WTC11 (cell line): ENCODE measurements around the gene CDH16. TPM values are rescaled to one million over a fixed set of nuclear protein-coding genes. Genes with fewer than 3 reads are reported as not detected.

ENCODE experiments used
- ATAC-seq: fragments of 200-7000 bp; cut with Tn5 transposase; 2 replicates; pipeline ENCODE4 v1.10.0; 2021; ENCODE audit warnings: mild to moderate bottlenecking, moderate library complexity
- CTCF ChIA-PET: fragments of 300-600 bp; sonication (Branson Sonifier 250); formaldehyde crosslinking; loops from one replicate; lab custom pipeline; 2021; ENCODE audit warnings: antibody characterized with exemption; lab: Charles Lee
- POLR2A ChIA-PET: fragments of 350-600 bp; sonication (Branson Sonifier 250); formaldehyde crosslinking; loops from one replicate; lab custom pipeline; 2021; ENCODE audit warnings: antibody characterized with exemption; lab: Charles Lee
- DNase-seq: peaks from one replicate; pipeline ENCODE4 v3.0.0; 2021; ENCODE audit warnings: low spot score
- H3K27ac Mint-ChIP-seq: 2 replicates; pipeline ENCODE4 v1.8.0; 2021; ENCODE audit warnings: mixed read lengths
- H3K27me3 Mint-ChIP-seq: 2 replicates; pipeline ENCODE4 v1.8.0; 2021; ENCODE audit warnings: low read depth, mild to moderate bottlenecking, moderate library complexity, mixed read lengths
- H3K36me3 Mint-ChIP-seq: 2 replicates; pipeline ENCODE4 v1.8.0; 2021; ENCODE audit warnings: mixed read lengths
- H3K4me1 Mint-ChIP-seq: 2 replicates; pipeline ENCODE4 v1.8.0; 2022; ENCODE audit warnings: mixed read lengths
- H3K4me3 Mint-ChIP-seq: 2 replicates; pipeline ENCODE4 v1.8.0; 2021; ENCODE audit warnings: mild to moderate bottlenecking, moderate library complexity, mixed read lengths
- H3K9me3 Mint-ChIP-seq: 2 replicates; pipeline ENCODE4 v1.8.0; 2021; ENCODE audit warnings: mixed read lengths
- AFF4 ChIP-seq: sonication (generic); formaldehyde crosslinking; IDR thresholded peaks from 2 replicates; pipeline ENCODE4 v1.8.1; 2023; ENCODE audit warnings: mild to moderate bottlenecking, missing genetic modification reagents, borderline replicate concordance
- ATF2 ChIP-seq: sonication (generic); formaldehyde crosslinking; IDR thresholded peaks from 2 replicates; pipeline ENCODE4 v1.8.1; 2022; ENCODE audit warnings: low read depth, missing genetic modification reagents, borderline replicate concordance
- ATF3 ChIP-seq: sonication (generic); formaldehyde crosslinking; conservative IDR thresholded peaks from 2 replicates; pipeline ENCODE4 v1.8.1; 2022; ENCODE audit warnings: mild to moderate bottlenecking, missing genetic modification reagents
- E2F1 ChIP-seq: sonication (generic); formaldehyde crosslinking; IDR thresholded peaks from 2 replicates; pipeline ENCODE4 v1.8.0; 2022; ENCODE audit warnings: mild to moderate bottlenecking, missing genetic modification reagents
- EMX1 ChIP-seq: fragments of 250-450 bp; sonication (Bioruptor Pico); IDR thresholded peaks from 2 replicates; pipeline ENCODE4 v1.8.0; 2021; ENCODE audit warnings: mild to moderate bottlenecking
- ERG ChIP-seq: fragments of 250-450 bp; sonication (Bioruptor Pico); IDR thresholded peaks from 2 replicates; pipeline ENCODE4 v1.8.0; 2021; ENCODE audit warnings: mild to moderate bottlenecking
- ESRRA ChIP-seq: sonication (generic); formaldehyde crosslinking; IDR thresholded peaks from 2 replicates; pipeline ENCODE4 v1.8.1; 2022; ENCODE audit warnings: mild to moderate bottlenecking, missing genetic modification reagents, borderline replicate concordance
- GTF2I ChIP-seq: fragments of 250-450 bp; sonication (Bioruptor Pico); conservative IDR thresholded peaks from 2 replicates; pipeline ENCODE4 v1.4.0; 2021; ENCODE audit warnings: mild to moderate bottlenecking
- JUN ChIP-seq: sonication (generic); formaldehyde crosslinking; IDR thresholded peaks from 2 replicates; pipeline ENCODE4 v1.8.0; 2023; ENCODE audit warnings: mild to moderate bottlenecking, missing genetic modification reagents
- KAT7 ChIP-seq: sonication (generic); formaldehyde crosslinking; IDR thresholded peaks from 2 replicates; pipeline ENCODE4 v1.8.1; 2023; ENCODE audit warnings: missing genetic modification reagents, mild to moderate bottlenecking, borderline replicate concordance
- MAX ChIP-seq: sonication (generic); formaldehyde crosslinking; IDR thresholded peaks from 2 replicates; pipeline ENCODE4 v1.8.0; 2022; ENCODE audit warnings: mild to moderate bottlenecking, missing genetic modification reagents
- MXD4 ChIP-seq: fragments of 250-450 bp; sonication (Bioruptor Pico); IDR thresholded peaks from 2 replicates; pipeline ENCODE4 v1.8.0; 2021; ENCODE audit warnings: mild to moderate bottlenecking, moderate library complexity, borderline replicate concordance
- MYBL2 ChIP-seq: sonication (generic); formaldehyde crosslinking; IDR thresholded peaks from 2 replicates; pipeline ENCODE4 v1.8.1; 2023; ENCODE audit warnings: mild to moderate bottlenecking, moderate library complexity, missing genetic modification reagents
- NFATC4 ChIP-seq: fragments of 250-450 bp; sonication (Bioruptor Pico); IDR thresholded peaks from 2 replicates; pipeline ENCODE4 v1.9.0; 2021; ENCODE audit warnings: mild to moderate bottlenecking
- OVOL2 ChIP-seq: fragments of 250-450 bp; sonication (Bioruptor Pico); IDR thresholded peaks from 2 replicates; pipeline ENCODE4 v1.9.0; 2021; ENCODE audit warnings: mild to moderate bottlenecking, borderline replicate concordance
- RORB ChIP-seq: fragments of 250-450 bp; sonication (Bioruptor Pico); IDR thresholded peaks from 2 replicates; pipeline ENCODE4 v1.9.0; 2021; ENCODE audit warnings: mild to moderate bottlenecking
- SMAD3 ChIP-seq: sonication (generic); formaldehyde crosslinking; IDR thresholded peaks from 2 replicates; pipeline ENCODE4 v1.8.0; 2022; ENCODE audit warnings: missing genetic modification reagents, mild to moderate bottlenecking, borderline replicate concordance
- ZBTB21 ChIP-seq: sonication (generic); formaldehyde crosslinking; IDR thresholded peaks from 2 replicates; pipeline ENCODE4 v1.8.1; 2023; ENCODE audit warnings: mild to moderate bottlenecking, missing genetic modification reagents, borderline replicate concordance
- ZMAT4 ChIP-seq: fragments of 250-450 bp; sonication (Bioruptor Pico); IDR thresholded peaks from 2 replicates; pipeline ENCODE4 v1.9.0; 2021; ENCODE audit warnings: mild to moderate bottlenecking
- ZNF232 ChIP-seq: sonication (generic); formaldehyde crosslinking; IDR thresholded peaks from 2 replicates; pipeline ENCODE4 v1.8.0; 2022; ENCODE audit warnings: mild to moderate bottlenecking, missing genetic modification reagents
- ZNF281 ChIP-seq: sonication (generic); formaldehyde crosslinking; IDR thresholded peaks from 2 replicates; pipeline ENCODE4 v1.8.0; 2023; ENCODE audit warnings: mild to moderate bottlenecking, missing genetic modification reagents
- ZNF396 ChIP-seq: fragments of 250-450 bp; sonication (Bioruptor Pico); IDR thresholded peaks from 2 replicates; pipeline ENCODE4 v1.8.0; 2021; ENCODE audit warnings: mild to moderate bottlenecking, moderate library complexity, borderline replicate concordance
- total RNA-seq: library from RNA; stranded (reverse); gene quantifications from 3 replicates; pipeline ENCODE4 v1.2.3, GENCODE V29; 2021

Gene CDH16
- total RNA-seq, 1 experiment from 2014 or later, result not detected

- ATAC-seq (no peak), DNase-seq (no peak)
- no peak overlapping the region for H3K27ac Mint-ChIP-seq
- TF ChIP-seq MAX (CRISPR knock-in tag) (no peak), ATF2 (CRISPR knock-in tag) (no peak), MYBL2 (no peak), MXD4 (CRISPR knock-in tag) (no peak), E2F1 (no peak), NFATC4 (no peak), ERG (CRISPR knock-in tag) (no peak), OVOL2 (CRISPR knock-in tag) (no peak), GTF2I (no peak), SMAD3 (CRISPR knock-in tag) (no peak), AFF4 (CRISPR knock-in tag) (no peak), ESRRA (no peak)
- no peak overlapping the region for H3K4me3 Mint-ChIP-seq
- no peaks in the 10 kb centered on the region for H3K36me3 Mint-ChIP-seq
- H3K9me3 Mint-ChIP-seq, result no peaks in the 10 kb centered on the region
- H3K27me3 Mint-ChIP-seq, result peaks cover 15% of the 10 kb centered on the region
- peaks cover 5% of the 10 kb centered on the region; the same call in 1 of the 2 replicates for H3K4me1 Mint-ChIP-seq
- POLR2A ChIA-PET, result interaction anchor here (1.0 kb wide), 1 partner anchor 29 kb away, joined by 3 read pairs; the partner anchor contains the start of gene PDP2
- CTCF ChIA-PET, result interaction anchor here (1.1 to 4.8 kb wide), 27 partner anchors 8 to 338 kb away, joined by 3 to 53 read pairs (median 6); partner anchors contain the start of genes B3GNT9, CDH16, CIAO2B and FHOD1
Measured at GRCh38 chr16:66908762-66909559, 9.7 kb downstream of the CDH16 start.

GRCh38 chr16:66908116-66908515 lies 10.6 kb downstream of the CDH16 start:
- Mint-ChIP-seq H3K36me3 (no peaks in the 10 kb centered on the region), H3K4me3 (no peak overlapping the region), H3K27ac (no peak overlapping the region), H3K27me3 (peaks cover 15% of the 10 kb centered on the region), H3K9me3 (no peaks in the 10 kb centered on the region), H3K4me1 (peaks cover 5% of the 10 kb centered on the region; the same call in 1 of the 2 replicates)
- ChIA-PET POLR2A (no interaction called here), CTCF (interaction anchor here (3.3 kb wide), 1 partner anchor 20 kb away, joined by 41 read pairs; no protein-coding TSS in a partner anchor)
- ATAC-seq (no peak), DNase-seq (no peak)
- TF ChIP-seq ZMAT4 (no peak), RORB (no peak), ZNF232 (CRISPR knock-in tag) (no peak), KAT7 (no peak), ZNF281 (no peak), EMX1 (CRISPR knock-in tag) (no peak), ZNF396 (no peak), OVOL2 (CRISPR knock-in tag) (no peak), ZBTB21 (CRISPR knock-in tag) (no peak), ATF3 (no peak), JUN (CRISPR knock-in tag) (no peak)
